ENCODE results near the gene TEKT5.

- TF ChIP-seq CTCF (IDR thresholded peaks at IDR 0.05) (peak in 1 of 6 experiments; percentile 10), POLR2A (IDR thresholded peaks at IDR 0.05) (no peak)
These were observed 116.0 kb downstream of the TEKT5 start for GRCh38 chr16:10578474-10579316.
